Astrocyte (in vitro differentiated cells and primary cell): ENCODE data around the gene RGSL1.

Experiments used
- EZH2 ChIP-seq: IDR thresholded peaks from 2 replicates; pipeline ENCODE4 v1.6.1; 2012; ENCODE audit warnings: mild to moderate bottlenecking, low read length, inconsistent platforms; ENCODE audit not compliant: insufficient read depth
- TF ChIP-seq, protein P1 (sequence below): IDR thresholded peaks from 2 replicates; pipeline ENCODE4 v1.5.1; 2011; ENCODE audit warnings: low read depth, mild to moderate bottlenecking, inconsistent platforms, low read length, moderate library complexity; ENCODE audit not compliant: insufficient read depth

DNA sequence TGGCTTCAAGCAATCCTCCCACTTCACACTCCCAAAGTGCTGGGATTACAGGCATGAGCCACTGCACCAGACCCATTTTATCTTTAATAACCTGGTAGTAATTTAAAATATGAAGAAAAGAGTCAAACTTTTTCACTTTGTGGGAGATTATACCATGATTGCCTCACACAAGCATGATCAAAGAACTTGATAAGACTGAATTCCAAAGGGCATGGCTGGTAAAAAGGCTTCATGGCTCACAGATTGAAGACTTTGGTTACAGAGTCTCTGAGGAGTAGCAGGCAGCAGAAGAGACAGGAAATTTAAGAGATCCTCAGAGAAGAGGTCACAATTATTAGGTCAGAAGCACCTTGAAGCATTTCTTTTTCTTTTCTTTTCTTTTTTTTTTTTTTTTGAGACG, 16.4 kb upstream of the RGSL1 start:
- TF ChIP-seq, protein P1, sequence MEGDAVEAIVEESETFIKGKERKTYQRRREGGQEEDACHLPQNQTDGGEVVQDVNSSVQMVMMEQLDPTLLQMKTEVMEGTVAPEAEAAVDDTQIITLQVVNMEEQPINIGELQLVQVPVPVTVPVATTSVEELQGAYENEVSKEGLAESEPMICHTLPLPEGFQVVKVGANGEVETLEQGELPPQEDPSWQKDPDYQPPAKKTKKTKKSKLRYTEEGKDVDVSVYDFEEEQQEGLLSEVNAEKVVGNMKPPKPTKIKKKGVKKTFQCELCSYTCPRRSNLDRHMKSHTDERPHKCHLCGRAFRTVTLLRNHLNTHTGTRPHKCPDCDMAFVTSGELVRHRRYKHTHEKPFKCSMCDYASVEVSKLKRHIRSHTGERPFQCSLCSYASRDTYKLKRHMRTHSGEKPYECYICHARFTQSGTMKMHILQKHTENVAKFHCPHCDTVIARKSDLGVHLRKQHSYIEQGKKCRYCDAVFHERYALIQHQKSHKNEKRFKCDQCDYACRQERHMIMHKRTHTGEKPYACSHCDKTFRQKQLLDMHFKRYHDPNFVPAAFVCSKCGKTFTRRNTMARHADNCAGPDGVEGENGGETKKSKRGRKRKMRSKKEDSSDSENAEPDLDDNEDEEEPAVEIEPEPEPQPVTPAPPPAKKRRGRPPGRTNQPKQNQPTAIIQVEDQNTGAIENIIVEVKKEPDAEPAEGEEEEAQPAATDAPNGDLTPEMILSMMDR, result no peak
- TF ChIP-seq EZH2, result no peak
